Testis (tissue), 3 donors: Measurements from ENCODE around the gene EPS15. TPM values are rescaled to one million over a fixed set of nuclear protein-coding genes. Genes with fewer than 3 reads are reported as not detected.

Source experiments
- DNase-seq: peaks from one replicate; pipeline ENCODE4 v3.0.0-alpha.2; 2019
- H3K27ac ChIP-seq, 2 donors: fragments of 200-600 bp; sonication (generic); one replicate each; pipeline ENCODE4 v1.5.1; 2019
- H3K27me3 ChIP-seq: fragments of 200-600 bp; sonication (generic); one replicate; pipeline ENCODE4 v1.5.1; 2019
- H3K36me3 ChIP-seq: fragments of 200-600 bp; sonication (generic); one replicate; pipeline ENCODE4 v1.5.1; 2017; ENCODE audit warnings: low read depth; ENCODE audit errors: missing control alignments
- H3K4me1 ChIP-seq: fragments of 200-600 bp; sonication (generic); one replicate; pipeline ENCODE4 v1.5.1; 2019
- H3K4me3 ChIP-seq, 2 donors: fragments of 200-600 bp; sonication (generic); one replicate each; pipeline ENCODE4 v1.5.1; 2017 to 2019
- H3K9me3 ChIP-seq: fragments of 200-600 bp; sonication (generic); one replicate; pipeline ENCODE4 v1.5.1; 2017
- POLR2A ChIP-seq: fragments of 450-650 bp; IDR thresholded peaks from one replicate; pipeline ENCODE4 v1.6.1; 2017; ENCODE audit warnings: antibody characterized with exemption, mild to moderate bottlenecking, moderate library complexity
- WGBS, 2 donors: methylation state at CpG; one replicate each; pipeline ENCODE4 v1.1.5; 2018; 5-methylcytosine and 5-hydroxymethylcytosine counted together
- intact Hi-C: fragments of 100-400 bp; cut with DNase I; formaldehyde crosslinking; loops from one replicate; pipeline ENCODE4 v1.15.1; 2023; ENCODE audit warnings: low total_unique reads
- polyA plus RNA-seq: library from polyadenylated mRNA; stranded (reverse); fragments of 350-450 nt; fragmentation: Illumina TruSeq; extraction: RNeasy Lipid Tissue Mini Kit (QIAGEN cat#74804); gene quantifications from one replicate; pipeline ENCODE4 v1.2.3, GENCODE V29; 2014; ENCODE audit warnings: low read depth, low replicate concordance; ENCODE audit not compliant: insufficient read depth
- total RNA-seq, 2 donors: library from RNA; depleted of rRNA; stranded (reverse); fragments of >200 nt; gene quantifications; one replicate each; pipeline ENCODE4 v1.2.3, GENCODE V29; 2016
- TF ChIP-seq, protein P1 (sequence below), 3 experiments: fragments of 450-650 bp in 2 of 3; fragments of 200-600 bp in 1 of 3; sonication (generic) in 1 of 3; IDR thresholded peaks; one replicate each; pipeline ENCODE4 v1.5.1; 2016 to 2019; ENCODE audit warnings: antibody characterized with exemption in 3 of 3, mild to moderate bottlenecking in 2 of 3, moderate library complexity in 1 of 3

The EPS15 gene
- total and polyA plus RNA-seq, 3 donors from 2014 or later, result 77.2 to 127 (median 108) TPM

DNA sequence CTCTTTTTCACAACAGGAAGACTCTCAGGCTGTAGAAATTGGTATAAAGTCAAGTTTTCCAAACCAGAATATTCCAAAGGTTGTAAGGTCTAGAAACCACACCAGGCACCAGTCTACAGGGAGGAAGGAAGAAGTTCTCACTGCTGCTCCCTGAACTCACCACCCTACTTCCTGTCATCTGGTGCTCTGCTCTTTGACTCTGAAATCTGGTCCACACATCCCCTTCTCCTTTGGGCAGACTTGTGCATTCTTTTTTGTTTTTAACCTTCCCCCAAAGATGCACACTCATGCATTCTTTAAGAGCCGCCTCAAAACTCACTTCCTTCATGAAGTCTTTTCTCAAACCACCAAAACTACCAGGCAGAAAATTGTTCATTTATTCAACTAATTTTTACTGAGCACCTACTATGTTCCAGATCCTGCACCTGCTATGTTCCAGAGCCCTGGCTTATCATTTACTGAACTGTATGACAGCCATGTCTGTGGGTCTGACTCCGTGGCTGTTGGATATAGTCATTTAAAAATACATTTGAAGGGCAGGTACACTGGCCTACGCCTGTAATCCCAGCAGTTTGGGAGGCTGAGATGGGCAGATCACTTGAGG is 30.1 kb upstream of the EPS15 start:
- no peaks in the 10 kb centered on the region for H3K36me3 ChIP-seq
- WGBS, 2 donors, result 84% methylated on average over 3 of the region's 3 CpGs
- no peaks in the 10 kb centered on the region for H3K9me3 ChIP-seq
- H3K4me3 ChIP-seq, result no peak overlapping the region
- no peaks in the 10 kb centered on the region for H3K4me1 ChIP-seq
- intact Hi-C loops, result no loop called here
- no peak for DNase-seq
- H3K27me3 ChIP-seq, result no peaks in the 10 kb centered on the region
- no peak overlapping the region for H3K27ac ChIP-seq
- TF ChIP-seq, protein P1, sequence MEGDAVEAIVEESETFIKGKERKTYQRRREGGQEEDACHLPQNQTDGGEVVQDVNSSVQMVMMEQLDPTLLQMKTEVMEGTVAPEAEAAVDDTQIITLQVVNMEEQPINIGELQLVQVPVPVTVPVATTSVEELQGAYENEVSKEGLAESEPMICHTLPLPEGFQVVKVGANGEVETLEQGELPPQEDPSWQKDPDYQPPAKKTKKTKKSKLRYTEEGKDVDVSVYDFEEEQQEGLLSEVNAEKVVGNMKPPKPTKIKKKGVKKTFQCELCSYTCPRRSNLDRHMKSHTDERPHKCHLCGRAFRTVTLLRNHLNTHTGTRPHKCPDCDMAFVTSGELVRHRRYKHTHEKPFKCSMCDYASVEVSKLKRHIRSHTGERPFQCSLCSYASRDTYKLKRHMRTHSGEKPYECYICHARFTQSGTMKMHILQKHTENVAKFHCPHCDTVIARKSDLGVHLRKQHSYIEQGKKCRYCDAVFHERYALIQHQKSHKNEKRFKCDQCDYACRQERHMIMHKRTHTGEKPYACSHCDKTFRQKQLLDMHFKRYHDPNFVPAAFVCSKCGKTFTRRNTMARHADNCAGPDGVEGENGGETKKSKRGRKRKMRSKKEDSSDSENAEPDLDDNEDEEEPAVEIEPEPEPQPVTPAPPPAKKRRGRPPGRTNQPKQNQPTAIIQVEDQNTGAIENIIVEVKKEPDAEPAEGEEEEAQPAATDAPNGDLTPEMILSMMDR (IDR thresholded peaks at IDR 0.05), result no peak
- TF ChIP-seq POLR2A, result no peak

GRCh38 chr1:51543858-51544257 is 24.8 kb upstream of the EPS15 start:
- no peak for TF ChIP-seq POLR2A
- TF ChIP-seq, protein P1 (IDR thresholded peaks at IDR 0.05), result no peak
- Histone ChIP-seq H3K4me1 (no peaks in the 10 kb centered on the region), H3K27me3 (no peaks in the 10 kb centered on the region), H3K9me3 (no peaks in the 10 kb centered on the region), H3K27ac (no peak overlapping the region), H3K4me3 (no peak overlapping the region), H3K36me3 (no peaks in the 10 kb centered on the region)
- 92 to 94% methylated on average over 2 of the region's 2 CpGs for WGBS, 2 donors
- no peak for DNase-seq
- intact Hi-C loops, result no loop called here

GRCh38 chr1:51542158-51542953 is 23.3 kb upstream of the EPS15 start:
- H3K4me3 ChIP-seq, result no peak overlapping the region
- 94% methylated on average over 4 of the region's 4 CpGs for WGBS, 2 donors
- no peaks in the 10 kb centered on the region for H3K4me1 ChIP-seq
- H3K27me3 ChIP-seq, result no peaks in the 10 kb centered on the region
- no peak for DNase-seq
- no peaks in the 10 kb centered on the region for H3K36me3 ChIP-seq
- H3K27ac ChIP-seq, result no peak overlapping the region
- no peak for TF ChIP-seq POLR2A
- no peaks in the 10 kb centered on the region for H3K9me3 ChIP-seq
- intact Hi-C loops, result no loop called here

DNA sequence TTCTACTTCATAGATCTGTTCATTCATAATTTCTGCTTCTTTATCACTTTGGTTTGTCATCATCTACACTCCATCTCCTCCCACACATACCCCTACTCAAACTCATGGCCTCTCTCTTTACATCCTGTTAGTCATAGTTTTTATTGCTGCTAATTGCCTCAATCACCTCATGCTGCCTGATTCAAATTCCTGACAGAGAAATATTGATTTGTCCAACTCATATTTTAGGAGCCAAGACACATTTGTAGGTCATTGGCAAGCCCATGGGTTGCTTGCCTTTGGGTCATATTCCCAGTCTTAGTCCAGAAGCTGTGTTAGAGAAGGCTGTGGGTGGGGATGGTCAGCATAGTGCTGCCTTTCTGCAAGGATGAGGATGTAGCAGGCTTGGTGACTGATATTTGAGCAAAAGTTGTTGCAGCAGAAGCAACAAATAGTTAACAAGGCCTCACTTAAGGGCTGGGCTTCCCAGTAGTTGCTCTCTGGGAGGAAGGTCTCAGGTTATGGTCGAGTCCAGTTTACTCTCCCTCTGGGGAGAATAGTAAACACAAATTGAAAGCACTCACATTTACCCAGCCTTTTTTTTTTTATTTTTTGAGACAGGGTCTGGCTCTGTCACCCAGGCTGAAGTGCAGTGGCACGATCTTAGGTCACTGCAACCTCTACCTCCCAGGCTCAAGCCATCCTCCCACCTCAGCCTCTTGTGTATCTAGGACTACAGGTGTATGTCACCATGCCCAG is 22.4 kb upstream of the EPS15 start:
- Histone ChIP-seq H3K4me3 (no peak overlapping the region), H3K9me3 (no peaks in the 10 kb centered on the region), H3K4me1 (no peaks in the 10 kb centered on the region), H3K27me3 (no peaks in the 10 kb centered on the region), H3K36me3 (no peaks in the 10 kb centered on the region), H3K27ac (no peak overlapping the region)
- intact Hi-C loops, result no loop called here
- WGBS, 2 donors, result 81 to 84% methylated on average over 2 of the region's 2 CpGs
- TF ChIP-seq POLR2A, result no peak
- DNase-seq, result no peak

DNA sequence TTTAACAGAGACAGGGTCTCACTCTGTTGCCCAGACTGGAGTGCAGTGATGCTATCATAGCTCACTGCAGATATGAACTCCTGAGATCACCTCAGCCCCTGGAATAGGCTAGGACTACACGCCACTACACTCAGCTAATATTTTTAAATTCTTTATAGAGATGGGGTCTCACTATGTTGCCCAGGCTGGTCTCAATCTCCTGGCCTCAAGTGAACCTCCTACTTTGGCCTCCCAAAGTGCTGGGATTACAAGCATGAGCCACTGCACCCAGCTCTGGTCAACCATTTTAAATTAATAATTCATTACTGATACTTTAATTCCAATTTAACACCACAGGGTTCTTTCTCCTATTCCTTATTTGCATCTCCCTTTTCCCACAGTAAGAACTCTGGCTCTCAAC is 18.5 kb upstream of the EPS15 start:
- no peak overlapping the region for H3K4me3 ChIP-seq
- intact Hi-C loops, result no loop called here
- H3K4me1 ChIP-seq, result peaks cover 6% of the 10 kb centered on the region
- WGBS, 2 donors, result 94 to 97% methylated on average over 1 of the region's 1 CpG
- no peaks in the 10 kb centered on the region for H3K36me3 ChIP-seq
- no peaks in the 10 kb centered on the region for H3K27me3 ChIP-seq
- no peaks in the 10 kb centered on the region for H3K9me3 ChIP-seq
- no peak for TF ChIP-seq POLR2A
- TF ChIP-seq, protein P1 (IDR thresholded peaks at IDR 0.05), result no peak
- DNase-seq, result no peak
- no peak overlapping the region for H3K27ac ChIP-seq
